ENCODE results near the gene DISC1.

The DISC1 gene

DNA sequence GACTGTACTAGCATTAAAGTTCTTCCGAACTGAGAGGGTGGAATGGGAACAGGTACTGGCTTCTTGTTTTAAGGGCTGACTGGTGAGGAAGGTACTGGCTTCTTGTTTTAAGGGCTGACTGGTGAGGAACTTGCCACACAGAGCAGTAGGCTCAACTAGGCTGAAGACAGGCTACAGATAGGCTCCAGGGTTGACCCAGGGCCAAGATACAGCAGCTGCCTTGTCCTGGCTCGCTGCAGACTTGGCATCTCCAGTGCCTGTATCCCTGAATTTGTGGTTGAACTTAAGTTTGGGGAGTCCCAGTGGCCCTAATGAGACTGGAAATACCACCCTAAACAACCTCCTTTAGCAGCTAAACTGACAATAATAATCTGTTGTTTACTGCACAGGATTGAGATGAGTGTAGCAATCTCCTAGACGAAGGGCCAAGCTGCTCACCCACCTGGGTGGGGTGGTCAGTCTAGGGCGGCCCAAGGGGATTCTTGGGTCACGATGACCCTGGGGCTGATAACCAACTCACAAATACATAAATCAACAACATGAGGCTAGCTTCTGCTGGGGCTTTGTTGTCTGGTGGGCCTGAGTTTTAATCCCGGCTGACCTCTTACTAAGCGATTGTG, 227.1 kb downstream of the DISC1 start:
- Histone ChIP-seq H3K27ac (ENCODE audit: low read depth, low read length) (no peak overlapping the region), H3K36me3 (ENCODE audit: control insufficient read depth in 5 of 5, insufficient read depth in 5 of 5, low read length in 5 of 5) (no peaks in the 10 kb centered on the region), H3K4me3 (ENCODE audit: low read depth in 1 of 5, low read length in 5 of 5) (no peak overlapping the region), H3K27me3 (ENCODE audit: control insufficient read depth in 5 of 5, insufficient read depth in 4 of 5, low read length in 5 of 5) (no peaks in the 10 kb centered on the region), H3K9me3 (ENCODE audit: control insufficient read depth in 5 of 5, low read length in 5 of 5) (no peaks in the 10 kb centered on the region), H3K4me1 (ENCODE audit: control insufficient read depth in 5 of 5, insufficient read depth in 5 of 5, low read length in 5 of 5) (no peaks in the 10 kb centered on the region), H3K9ac (ENCODE audit: low read length in 5 of 5) (no peak overlapping the region)

- H3K4me1 ChIP-seq (ENCODE audit: control insufficient read depth in 5 of 5, insufficient read depth in 5 of 5, low read length in 5 of 5) = no peaks in the 10 kb centered on the region
Observed at GRCh38 chr1:231855361-231855760, 228.8 kb downstream of the DISC1 start.

GRCh38 chr1:231855926-231856325, 229.3 kb downstream of the DISC1 start:
- Histone ChIP-seq H3K36me3 (ENCODE audit: control insufficient read depth in 5 of 5, insufficient read depth in 5 of 5, low read length in 5 of 5) (no peaks in the 10 kb centered on the region), H3K4me1 (ENCODE audit: control insufficient read depth in 5 of 5, insufficient read depth in 5 of 5, low read length in 5 of 5) (no peaks in the 10 kb centered on the region), H3K27me3 (ENCODE audit: control insufficient read depth in 5 of 5, insufficient read depth in 4 of 5, low read length in 5 of 5) (no peaks in the 10 kb centered on the region), H3K9ac (ENCODE audit: low read length in 5 of 5) (no peak overlapping the region), H3K27ac (ENCODE audit: low read depth, low read length) (no peak overlapping the region), H3K4me3 (ENCODE audit: low read depth in 1 of 5, low read length in 5 of 5) (no peak overlapping the region), H3K9me3 (ENCODE audit: control insufficient read depth in 5 of 5, low read length in 5 of 5) (no peaks in the 10 kb centered on the region)

More at GRCh38 chr1:231855361-231855760, 228.8 kb downstream of the DISC1 start:
- Histone ChIP-seq H3K36me3 (ENCODE audit: control insufficient read depth in 5 of 5, insufficient read depth in 5 of 5, low read length in 5 of 5) (no peaks in the 10 kb centered on the region), H3K27ac (ENCODE audit: low read depth, low read length) (no peak overlapping the region), H3K4me3 (ENCODE audit: low read depth in 1 of 5, low read length in 5 of 5) (no peak overlapping the region), H3K9me3 (ENCODE audit: control insufficient read depth in 5 of 5, low read length in 5 of 5) (no peaks in the 10 kb centered on the region), H3K9ac (ENCODE audit: low read length in 5 of 5) (no peak overlapping the region), H3K27me3 (ENCODE audit: control insufficient read depth in 5 of 5, insufficient read depth in 4 of 5, low read length in 5 of 5) (no peaks in the 10 kb centered on the region)

DNA sequence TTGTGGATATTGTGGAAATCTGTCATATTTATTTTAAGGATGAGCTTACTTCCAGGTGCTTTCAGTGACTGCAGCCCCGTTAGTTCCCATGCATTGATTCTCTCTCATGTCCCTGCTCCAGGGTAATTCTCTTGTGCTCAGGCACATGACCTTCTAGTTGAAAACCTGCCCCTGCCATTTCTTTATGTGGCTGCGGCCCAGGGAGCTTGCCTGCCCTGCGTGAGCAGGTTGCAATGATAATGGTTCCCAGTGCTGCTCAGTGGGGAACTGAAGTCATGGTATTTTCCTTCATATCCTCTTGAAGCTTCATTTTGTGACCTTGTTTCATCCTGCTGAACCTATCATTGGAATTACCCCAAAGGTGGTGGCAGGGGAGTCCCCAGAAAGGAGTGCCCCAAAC, 229.8 kb downstream of the DISC1 start:
- H3K9ac ChIP-seq (ENCODE audit: low read length in 5 of 5) = no peak overlapping the region
- H3K4me1 ChIP-seq (ENCODE audit: control insufficient read depth in 5 of 5, insufficient read depth in 5 of 5, low read length in 5 of 5) = no peaks in the 10 kb centered on the region
- no peaks in the 10 kb centered on the region for H3K36me3 ChIP-seq (ENCODE audit: control insufficient read depth in 5 of 5, insufficient read depth in 5 of 5, low read length in 5 of 5)
- no peak overlapping the region for H3K4me3 ChIP-seq (ENCODE audit: low read depth in 1 of 5, low read length in 5 of 5)
- no peaks in the 10 kb centered on the region for H3K9me3 ChIP-seq (ENCODE audit: control insufficient read depth in 5 of 5, low read length in 5 of 5)
- no peak overlapping the region for H3K27ac ChIP-seq (ENCODE audit: low read depth, low read length)
- no peaks in the 10 kb centered on the region for H3K27me3 ChIP-seq (ENCODE audit: control insufficient read depth in 5 of 5, insufficient read depth in 4 of 5, low read length in 5 of 5)

DNA sequence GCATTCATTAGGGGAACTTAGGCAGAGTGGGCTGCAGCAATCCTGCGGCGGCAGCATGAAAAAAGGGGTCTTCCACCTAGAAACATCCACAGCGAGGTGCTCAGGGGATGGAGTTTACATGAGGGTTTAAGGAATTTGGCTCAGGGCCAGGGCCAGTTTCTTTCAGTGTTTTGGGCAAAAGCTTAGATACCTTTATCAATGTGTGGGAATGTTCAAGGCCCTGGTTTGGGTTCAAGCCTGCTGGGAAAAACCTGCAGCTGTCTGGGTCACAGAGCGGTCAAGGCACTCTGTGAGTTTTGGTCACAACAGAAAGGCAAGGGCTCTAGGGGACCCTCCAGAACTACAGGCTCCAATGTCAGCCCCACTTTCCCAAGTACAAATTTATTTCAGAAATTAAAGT, 230.3 kb downstream of the DISC1 start:
- H3K4me3 ChIP-seq (ENCODE audit: low read depth in 1 of 5, low read length in 5 of 5) = no peak overlapping the region
- no peaks in the 10 kb centered on the region for H3K27me3 ChIP-seq (ENCODE audit: control insufficient read depth in 5 of 5, insufficient read depth in 4 of 5, low read length in 5 of 5)
- no peak overlapping the region for H3K27ac ChIP-seq (ENCODE audit: low read depth, low read length)
- no peaks in the 10 kb centered on the region for H3K4me1 ChIP-seq (ENCODE audit: control insufficient read depth in 5 of 5, insufficient read depth in 5 of 5, low read length in 5 of 5)
- H3K9ac ChIP-seq (ENCODE audit: low read length in 5 of 5) = no peak overlapping the region
- H3K36me3 ChIP-seq (ENCODE audit: control insufficient read depth in 5 of 5, insufficient read depth in 5 of 5, low read length in 5 of 5) = no peaks in the 10 kb centered on the region
- no peaks in the 10 kb centered on the region for H3K9me3 ChIP-seq (ENCODE audit: control insufficient read depth in 5 of 5, low read length in 5 of 5)

DNA sequence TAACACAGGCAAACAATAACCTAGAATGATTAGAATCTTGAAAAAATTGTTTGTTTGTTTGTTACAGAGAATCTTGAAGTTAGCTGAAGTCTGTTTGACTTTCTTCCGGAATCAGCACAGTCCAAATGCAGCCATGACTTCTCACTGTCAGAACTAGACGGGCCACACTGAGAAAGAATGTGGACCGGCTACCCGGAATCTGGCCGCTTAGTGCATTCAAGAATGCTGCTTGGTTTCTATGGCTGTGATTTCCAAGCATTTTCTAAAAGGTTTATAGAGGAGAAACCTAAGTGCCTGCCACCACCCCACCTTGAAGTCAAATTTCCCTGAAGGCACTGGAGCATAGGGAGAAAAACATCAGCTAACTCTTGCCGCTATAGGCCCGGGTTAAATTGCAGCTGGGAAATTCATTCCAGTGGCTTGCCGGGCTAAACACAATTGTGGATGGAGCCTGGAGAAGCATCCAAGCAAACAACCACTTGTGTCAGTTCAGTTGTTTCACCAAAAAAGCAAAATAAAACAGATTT, 231.1 kb downstream of the DISC1 start:
- H3K9ac ChIP-seq (ENCODE audit: low read length in 5 of 5) = no peak overlapping the region
- H3K4me3 ChIP-seq (ENCODE audit: low read depth in 1 of 5, low read length in 5 of 5) = no peak overlapping the region
- no peaks in the 10 kb centered on the region for H3K9me3 ChIP-seq (ENCODE audit: control insufficient read depth in 5 of 5, low read length in 5 of 5)
- H3K36me3 ChIP-seq (ENCODE audit: control insufficient read depth in 5 of 5, insufficient read depth in 5 of 5, low read length in 5 of 5) = no peaks in the 10 kb centered on the region
- no peaks in the 10 kb centered on the region for H3K4me1 ChIP-seq (ENCODE audit: control insufficient read depth in 5 of 5, insufficient read depth in 5 of 5, low read length in 5 of 5)
- H3K27ac ChIP-seq (ENCODE audit: low read depth, low read length) = no peak overlapping the region
- no peaks in the 10 kb centered on the region for H3K27me3 ChIP-seq (ENCODE audit: control insufficient read depth in 5 of 5, insufficient read depth in 4 of 5, low read length in 5 of 5)

GRCh38 chr1:231860221-231861088, 233.9 kb downstream of the DISC1 start:
- H3K9ac ChIP-seq (ENCODE audit: low read length in 5 of 5) = no peak overlapping the region
- no peak overlapping the region for H3K4me3 ChIP-seq (ENCODE audit: low read depth in 1 of 5, low read length in 5 of 5)
- H3K27ac ChIP-seq (ENCODE audit: low read depth, low read length) = no peak overlapping the region
- H3K4me1 ChIP-seq (ENCODE audit: control insufficient read depth in 5 of 5, insufficient read depth in 5 of 5, low read length in 5 of 5) = no peaks in the 10 kb centered on the region
- no peaks in the 10 kb centered on the region for H3K9me3 ChIP-seq (ENCODE audit: control insufficient read depth in 5 of 5, low read length in 5 of 5)
- no peaks in the 10 kb centered on the region for H3K27me3 ChIP-seq (ENCODE audit: control insufficient read depth in 5 of 5, insufficient read depth in 4 of 5, low read length in 5 of 5)
- H3K36me3 ChIP-seq (ENCODE audit: control insufficient read depth in 5 of 5, insufficient read depth in 5 of 5, low read length in 5 of 5) = no peaks in the 10 kb centered on the region

DNA sequence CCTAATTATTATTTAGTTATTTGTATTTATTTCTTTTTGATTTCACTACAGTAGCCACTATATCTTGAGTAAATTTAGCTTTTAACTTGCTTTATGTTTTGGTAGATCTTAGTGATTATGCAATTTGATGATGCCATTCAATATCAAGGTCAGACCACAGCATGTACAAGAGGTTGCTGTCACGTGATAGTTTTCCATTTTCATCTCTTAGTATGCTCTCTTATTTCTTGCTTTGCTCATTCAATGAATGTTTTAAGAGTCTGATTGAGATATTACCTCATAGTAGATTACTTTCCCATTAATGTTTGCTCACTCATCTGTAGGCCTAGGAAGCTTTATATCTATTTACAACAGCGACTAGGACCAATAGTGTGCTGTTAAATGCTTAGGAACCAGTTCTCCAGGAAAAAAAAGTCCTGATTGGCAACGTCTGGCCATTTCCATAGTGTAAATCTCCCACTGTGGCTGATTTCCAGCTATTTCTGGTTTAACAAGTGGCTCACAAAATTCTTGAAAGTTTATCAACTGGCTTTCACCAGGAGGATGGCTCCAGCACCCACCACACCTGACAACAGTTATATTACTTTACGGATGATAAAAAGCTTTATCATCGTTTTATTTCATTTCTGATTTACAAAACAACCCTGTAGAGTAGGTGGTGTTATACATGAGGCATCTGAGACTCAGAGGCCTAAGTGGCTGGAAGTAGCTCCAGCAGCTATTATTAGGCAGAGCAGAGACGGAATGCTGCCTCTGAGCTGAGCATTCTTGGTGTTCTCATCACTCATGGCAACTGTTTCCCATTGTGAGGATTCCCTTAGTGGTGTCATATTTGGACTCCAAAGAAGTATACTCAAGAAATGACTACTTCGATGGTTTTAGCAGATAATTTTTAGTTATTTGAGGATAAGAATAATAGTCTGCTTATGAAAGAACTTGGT, 235.2 kb downstream of the DISC1 start:
- Histone ChIP-seq H3K27ac (ENCODE audit: low read depth, low read length) (no peak overlapping the region), H3K4me3 (ENCODE audit: low read depth in 1 of 5, low read length in 5 of 5) (no peak overlapping the region), H3K9me3 (ENCODE audit: control insufficient read depth in 5 of 5, low read length in 5 of 5) (no peaks in the 10 kb centered on the region), H3K4me1 (ENCODE audit: control insufficient read depth in 5 of 5, insufficient read depth in 5 of 5, low read length in 5 of 5) (peaks cover 0 to 12% (median 0%) of the 10 kb centered on the region in 5 donors), H3K27me3 (ENCODE audit: control insufficient read depth in 5 of 5, insufficient read depth in 4 of 5, low read length in 5 of 5) (no peaks in the 10 kb centered on the region), H3K36me3 (ENCODE audit: control insufficient read depth in 5 of 5, insufficient read depth in 5 of 5, low read length in 5 of 5) (no peaks in the 10 kb centered on the region), H3K9ac (ENCODE audit: low read length in 5 of 5) (no peak overlapping the region)

DNA sequence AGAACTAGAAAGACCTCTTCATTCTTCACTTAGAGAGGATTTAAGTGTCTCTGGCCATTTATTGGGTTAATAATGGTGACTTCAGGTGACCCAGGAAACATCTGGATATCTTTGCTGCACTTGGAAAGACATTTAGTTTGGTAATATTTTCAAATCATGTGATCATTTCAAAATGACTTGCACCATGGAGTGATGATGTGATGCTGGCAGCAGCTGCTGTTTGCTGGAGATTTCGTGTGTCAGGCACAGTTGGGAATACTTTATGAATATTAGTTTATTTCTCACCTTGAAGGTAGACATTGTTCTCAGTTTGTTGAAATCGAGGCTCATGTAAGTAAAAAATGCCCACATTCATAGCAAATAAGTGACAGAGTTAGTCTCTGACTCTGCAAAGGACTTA, 236.0 kb downstream of the DISC1 start:
- Histone ChIP-seq H3K4me1 (ENCODE audit: control insufficient read depth in 5 of 5, insufficient read depth in 5 of 5, low read length in 5 of 5) (peaks cover 0 to 19% (median 0%) of the 10 kb centered on the region in 5 donors), H3K9ac (ENCODE audit: low read length in 5 of 5) (no peak overlapping the region), H3K27me3 (ENCODE audit: control insufficient read depth in 5 of 5, insufficient read depth in 4 of 5, low read length in 5 of 5) (no peaks in the 10 kb centered on the region), H3K9me3 (ENCODE audit: control insufficient read depth in 5 of 5, low read length in 5 of 5) (no peaks in the 10 kb centered on the region), H3K36me3 (ENCODE audit: control insufficient read depth in 5 of 5, insufficient read depth in 5 of 5, low read length in 5 of 5) (no peaks in the 10 kb centered on the region), H3K4me3 (ENCODE audit: low read depth in 1 of 5, low read length in 5 of 5) (no peak overlapping the region), H3K27ac (ENCODE audit: low read depth, low read length) (no peak overlapping the region)

All from subcutaneous abdominal adipose tissue (tissue), 5 donors.